ENCODE measurements around the gene LIN7B. TPM values are rescaled to one million over a fixed set of nuclear protein-coding genes. Genes with fewer than 3 reads are reported as not detected.

The LIN7B gene
- total RNA-seq, 1 donor from 2014 or later = 18.3 TPM

GRCh38 chr19:49151267-49152118 lies 37.3 kb downstream of the LIN7B start:
- Histone ChIP-seq H3K27ac (ENCODE audit: low read depth, low read length) (peak overlapping the region; percentile 83), H3K36me3 (ENCODE audit: control insufficient read depth in 3 of 3, insufficient read depth in 3 of 3, low read length in 3 of 3) (peaks cover 0 to 9% (median 0%) of the 10 kb centered on the region in 3 donors), H3K27me3 (ENCODE audit: control insufficient read depth in 3 of 3, insufficient read depth in 3 of 3, low read length in 3 of 3) (no peaks in the 10 kb centered on the region), H3K4me3 (ENCODE audit: low read length in 3 of 3) (peak overlapping the region; percentile 91 to 94 (median 92)), H3K4me1 (ENCODE audit: control insufficient read depth in 3 of 3, insufficient read depth in 3 of 3, low read length in 3 of 3) (peaks cover 27 to 61% (median 49%) of the 10 kb centered on the region in 3 donors), H3K9me3 (ENCODE audit: control insufficient read depth in 3 of 3, low read length in 3 of 3) (no peaks in the 10 kb centered on the region), H3K9ac (ENCODE audit: low read depth in 1 of 3, low read length in 3 of 3) (peak overlapping the region; percentile 51 to 92 (median 90))

- Histone ChIP-seq H3K27ac (ENCODE audit: low read depth, low read length) (peak overlapping the region; percentile 99), H3K4me3 (ENCODE audit: low read length in 3 of 3) (peak overlapping the region; percentile 84 to 94 (median 92)), H3K36me3 (ENCODE audit: control insufficient read depth in 3 of 3, insufficient read depth in 3 of 3, low read length in 3 of 3) (peaks cover 0 to 9% (median 0%) of the 10 kb centered on the region in 3 donors), H3K9me3 (ENCODE audit: control insufficient read depth in 3 of 3, low read length in 3 of 3) (no peaks in the 10 kb centered on the region), H3K27me3 (ENCODE audit: control insufficient read depth in 3 of 3, insufficient read depth in 3 of 3, low read length in 3 of 3) (no peaks in the 10 kb centered on the region), H3K9ac (ENCODE audit: low read depth in 1 of 3, low read length in 3 of 3) (peak overlapping the region in 2 of 3 donors; percentile 50 to 100), H3K4me1 (ENCODE audit: control insufficient read depth in 3 of 3, insufficient read depth in 3 of 3, low read length in 3 of 3) (peaks cover 27 to 61% (median 50%) of the 10 kb centered on the region in 3 donors)
Measured at GRCh38 chr19:49152119-49152550, 38.0 kb downstream of the LIN7B start.

- Histone ChIP-seq H3K4me1 (ENCODE audit: control insufficient read depth in 3 of 3, insufficient read depth in 3 of 3, low read length in 3 of 3) (peaks cover 31 to 69% (median 55%) of the 10 kb centered on the region in 3 donors), H3K36me3 (ENCODE audit: control insufficient read depth in 3 of 3, insufficient read depth in 3 of 3, low read length in 3 of 3) (peaks cover 0 to 9% (median 0%) of the 10 kb centered on the region in 3 donors), H3K4me3 (ENCODE audit: low read length in 3 of 3) (peak overlapping the region; percentile 84 to 97 (median 88)), H3K27ac (ENCODE audit: low read depth, low read length) (peak overlapping the region; percentile 99), H3K9me3 (ENCODE audit: control insufficient read depth in 3 of 3, low read length in 3 of 3) (no peaks in the 10 kb centered on the region), H3K27me3 (ENCODE audit: control insufficient read depth in 3 of 3, insufficient read depth in 3 of 3, low read length in 3 of 3) (no peaks in the 10 kb centered on the region), H3K9ac (ENCODE audit: low read depth in 1 of 3, low read length in 3 of 3) (peak overlapping the region; percentile 95 to 100 (median 98))
Measured at GRCh38 chr19:49153167-49153809, 39.1 kb downstream of the LIN7B start.

- Histone ChIP-seq H3K9me3 (ENCODE audit: control insufficient read depth in 3 of 3, low read length in 3 of 3) (no peaks in the 10 kb centered on the region), H3K4me1 (ENCODE audit: control insufficient read depth in 3 of 3, insufficient read depth in 3 of 3, low read length in 3 of 3) (peaks cover 31 to 65% (median 52%) of the 10 kb centered on the region in 3 donors), H3K36me3 (ENCODE audit: control insufficient read depth in 3 of 3, insufficient read depth in 3 of 3, low read length in 3 of 3) (peaks cover 0 to 9% (median 0%) of the 10 kb centered on the region in 3 donors), H3K4me3 (ENCODE audit: low read length in 3 of 3) (peak overlapping the region; percentile 84 to 97 (median 88)), H3K27me3 (ENCODE audit: control insufficient read depth in 3 of 3, insufficient read depth in 3 of 3, low read length in 3 of 3) (no peaks in the 10 kb centered on the region), H3K27ac (ENCODE audit: low read depth, low read length) (peak overlapping the region; percentile 99), H3K9ac (ENCODE audit: low read depth in 1 of 3, low read length in 3 of 3) (peak overlapping the region; percentile 95 to 100 (median 98))
Measured at GRCh38 chr19:49154279-49154678, 40.1 kb downstream of the LIN7B start.

- H3K9me3 ChIP-seq (ENCODE audit: control insufficient read depth in 3 of 3, low read length in 3 of 3) = no peaks in the 10 kb centered on the region
- peak within 1 kb of the TSS; percentile 99 for H3K27ac ChIP-seq (ENCODE audit: low read depth, low read length)
- H3K4me1 ChIP-seq (ENCODE audit: control insufficient read depth in 3 of 3, insufficient read depth in 3 of 3, low read length in 3 of 3) = peaks cover 23 to 60% (median 51%) of the 10 kb centered on the region in 3 donors
- peak within 1 kb of the TSS; percentile 84 to 97 (median 88) for H3K4me3 ChIP-seq (ENCODE audit: low read length in 3 of 3)
- H3K36me3 ChIP-seq (ENCODE audit: control insufficient read depth in 3 of 3, insufficient read depth in 3 of 3, low read length in 3 of 3) = peaks cover 0 to 9% (median 0%) of the 10 kb centered on the region in 3 donors
- H3K27me3 ChIP-seq (ENCODE audit: control insufficient read depth in 3 of 3, insufficient read depth in 3 of 3, low read length in 3 of 3) = no peaks in the 10 kb centered on the region
- peak within 1 kb of the TSS; percentile 95 to 100 (median 98) for H3K9ac ChIP-seq (ENCODE audit: low read depth in 1 of 3, low read length in 3 of 3)
Measured at GRCh38 chr19:49155005-49155819, 41.0 kb downstream of the LIN7B start, which contains the start of gene HRC. HRC (minus strand) TSS chr19:49155396; CDS start chr19:49155237, 159 bp downstream.

GRCh38 chr19:49155820-49156346 lies 41.7 kb downstream of the LIN7B start:
- Histone ChIP-seq H3K27me3 (ENCODE audit: control insufficient read depth in 3 of 3, insufficient read depth in 3 of 3, low read length in 3 of 3) (no peaks in the 10 kb centered on the region), H3K27ac (ENCODE audit: low read depth, low read length) (peak overlapping the region; percentile 99), H3K9me3 (ENCODE audit: control insufficient read depth in 3 of 3, low read length in 3 of 3) (no peaks in the 10 kb centered on the region), H3K4me1 (ENCODE audit: control insufficient read depth in 3 of 3, insufficient read depth in 3 of 3, low read length in 3 of 3) (peaks cover 23 to 61% (median 54%) of the 10 kb centered on the region in 3 donors), H3K9ac (ENCODE audit: low read depth in 1 of 3, low read length in 3 of 3) (peak overlapping the region; percentile 95 to 100 (median 98)), H3K36me3 (ENCODE audit: control insufficient read depth in 3 of 3, insufficient read depth in 3 of 3, low read length in 3 of 3) (peaks cover 0 to 9% (median 0%) of the 10 kb centered on the region in 3 donors), H3K4me3 (ENCODE audit: low read length in 3 of 3) (peak overlapping the region; percentile 84 to 97 (median 88))

- H3K4me3 ChIP-seq (ENCODE audit: low read length in 3 of 3) = peak within 1 kb of the TSS; percentile 91 to 97 (median 93)
- H3K4me1 ChIP-seq (ENCODE audit: control insufficient read depth in 3 of 3, insufficient read depth in 3 of 3, low read length in 3 of 3) = peaks cover 17 to 52% (median 48%) of the 10 kb centered on the region in 3 donors
- H3K36me3 ChIP-seq (ENCODE audit: control insufficient read depth in 3 of 3, insufficient read depth in 3 of 3, low read length in 3 of 3) = peaks cover 0 to 5% (median 0%) of the 10 kb centered on the region in 3 donors
- no peaks in the 10 kb centered on the region for H3K27me3 ChIP-seq (ENCODE audit: control insufficient read depth in 3 of 3, insufficient read depth in 3 of 3, low read length in 3 of 3)
- peak within 1 kb of the TSS; percentile 99 for H3K27ac ChIP-seq (ENCODE audit: low read depth, low read length)
- peak within 1 kb of the TSS; percentile 96 to 100 (median 98) for H3K9ac ChIP-seq (ENCODE audit: low read depth in 1 of 3, low read length in 3 of 3)
- H3K9me3 ChIP-seq (ENCODE audit: control insufficient read depth in 3 of 3, low read length in 3 of 3) = no peaks in the 10 kb centered on the region
Measured at GRCh38 chr19:49157445-49158224, 43.5 kb downstream of the LIN7B start, which contains the start of gene TRPM4. TRPM4 (plus strand) TSS chr19:49157792; CDS start chr19:49157867, 75 bp downstream.

- H3K4me1 ChIP-seq (ENCODE audit: control insufficient read depth in 3 of 3, insufficient read depth in 3 of 3, low read length in 3 of 3) = peaks cover 15 to 50% (median 43%) of the 10 kb centered on the region in 3 donors
- peak overlapping the region; percentile 25 for H3K27ac ChIP-seq (ENCODE audit: low read depth, low read length)
- H3K4me3 ChIP-seq (ENCODE audit: low read length in 3 of 3) = no peak overlapping the region
- peak overlapping the region in 2 of 3 donors; percentile 23 to 66 for H3K9ac ChIP-seq (ENCODE audit: low read depth in 1 of 3, low read length in 3 of 3)
- H3K9me3 ChIP-seq (ENCODE audit: control insufficient read depth in 3 of 3, low read length in 3 of 3) = no peaks in the 10 kb centered on the region
- no peaks in the 10 kb centered on the region for H3K36me3 ChIP-seq (ENCODE audit: control insufficient read depth in 3 of 3, insufficient read depth in 3 of 3, low read length in 3 of 3)
- no peaks in the 10 kb centered on the region for H3K27me3 ChIP-seq (ENCODE audit: control insufficient read depth in 3 of 3, insufficient read depth in 3 of 3, low read length in 3 of 3)
Measured at GRCh38 chr19:49160450-49161189, 46.5 kb downstream of the LIN7B start.

All from skeletal muscle tissue (tissue), 4 donors.